Cerebellar cortex (tissue), 1 donor: Measurements from ENCODE around the gene OR10G3.
"Not testable (repeated sequence)": the region's sequence is repeated elsewhere in the genome, so short reads cannot be mapped to it uniquely, and the experiment has no call there.

Source experiments
- DNase-seq: peaks from one replicate; pipeline ENCODE4 v3.0.0-alpha.2; 2015; ENCODE audit warnings: low spot score

OR10G3 gene, protein sequence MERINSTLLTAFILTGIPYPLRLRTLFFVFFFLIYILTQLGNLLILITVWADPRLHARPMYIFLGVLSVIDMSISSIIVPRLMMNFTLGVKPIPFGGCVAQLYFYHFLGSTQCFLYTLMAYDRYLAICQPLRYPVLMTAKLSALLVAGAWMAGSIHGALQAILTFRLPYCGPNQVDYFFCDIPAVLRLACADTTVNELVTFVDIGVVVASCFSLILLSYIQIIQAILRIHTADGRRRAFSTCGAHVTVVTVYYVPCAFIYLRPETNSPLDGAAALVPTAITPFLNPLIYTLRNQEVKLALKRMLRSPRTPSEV

GRCh38 chr14:21579976-21580375 is at the start of gene OR10G3:
Gene OR10G3 (minus strand): TSS chr14:21580076. CDS start chr14:21570744, 9,332 bp downstream.
- DNase-seq, result no peak

GRCh38 chr14:21626491-21627230 is 46.8 kb upstream of the OR10G3 start:
- DNase-seq, result no peak

GRCh38 chr14:21617614-21618013 is 37.7 kb upstream of the OR10G3 start:
- no peak for DNase-seq

GRCh38 chr14:21614240-21614639 is 34.4 kb upstream of the OR10G3 start:
- DNase-seq, result no peak

DNA sequence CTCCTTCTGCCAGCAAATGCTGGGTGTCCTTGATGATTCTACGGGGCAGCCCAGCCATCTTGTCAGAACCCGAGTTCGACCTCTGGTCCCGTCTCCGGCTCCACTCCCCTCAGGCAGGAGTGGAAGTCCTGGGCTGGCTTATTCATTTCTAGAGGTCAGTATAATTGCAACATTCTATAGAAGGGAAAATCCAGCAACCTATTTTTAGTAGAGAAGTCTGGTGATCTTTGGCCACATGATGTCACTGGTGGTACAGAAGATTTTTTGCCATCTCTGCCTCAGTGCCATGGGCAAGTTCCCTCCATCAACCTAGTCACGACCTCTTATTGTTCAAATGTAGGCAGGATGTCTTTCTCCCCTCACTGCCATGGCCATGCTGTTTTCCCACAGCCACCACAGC is 32.4 kb upstream of the OR10G3 start:
- no peak for DNase-seq

GRCh38 chr14:21602181-21602580 is 22.3 kb upstream of the OR10G3 start:
- not testable (repeated sequence) for DNase-seq

- no peak for DNase-seq
Observed at GRCh38 chr14:21589317-21589716, 9.4 kb upstream of the OR10G3 start.

GRCh38 chr14:21575661-21576060 is 4.2 kb downstream of the OR10G3 start:
- DNase-seq, result no peak

- no peak for DNase-seq
Observed at GRCh38 chr14:21572604-21573003, 7.3 kb downstream of the OR10G3 start.

DNA sequence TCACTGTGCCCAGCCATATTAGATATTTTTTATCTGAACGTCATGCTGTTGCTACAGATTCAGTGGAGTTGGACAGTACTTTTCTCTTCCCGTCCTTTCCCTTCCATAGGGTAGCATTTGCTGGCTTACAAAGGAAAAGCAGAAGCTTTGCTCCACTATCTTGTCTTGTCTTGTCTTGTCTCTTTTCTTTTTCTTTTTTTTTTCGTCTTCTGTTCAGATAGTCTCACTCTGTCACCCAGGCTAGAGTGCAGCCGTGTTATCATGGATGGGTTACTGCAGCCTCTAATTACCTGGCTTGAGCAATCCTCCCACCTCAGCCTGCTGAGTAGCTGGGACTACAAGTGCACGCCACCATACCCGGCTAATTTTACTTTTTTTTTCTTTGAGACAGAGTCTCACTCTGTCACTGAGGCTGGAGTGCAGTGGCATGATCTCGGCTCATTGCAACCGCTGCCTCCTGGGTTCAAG is 21.1 kb downstream of the OR10G3 start:
- DNase-seq, result no peak

- DNase-seq, result peak; percentile 97
Observed at GRCh38 chr14:21557084-21557901, 22.6 kb downstream of the OR10G3 start.

- DNase-seq, result no peak
Observed at GRCh38 chr14:21556378-21557083, 23.3 kb downstream of the OR10G3 start.

DNA sequence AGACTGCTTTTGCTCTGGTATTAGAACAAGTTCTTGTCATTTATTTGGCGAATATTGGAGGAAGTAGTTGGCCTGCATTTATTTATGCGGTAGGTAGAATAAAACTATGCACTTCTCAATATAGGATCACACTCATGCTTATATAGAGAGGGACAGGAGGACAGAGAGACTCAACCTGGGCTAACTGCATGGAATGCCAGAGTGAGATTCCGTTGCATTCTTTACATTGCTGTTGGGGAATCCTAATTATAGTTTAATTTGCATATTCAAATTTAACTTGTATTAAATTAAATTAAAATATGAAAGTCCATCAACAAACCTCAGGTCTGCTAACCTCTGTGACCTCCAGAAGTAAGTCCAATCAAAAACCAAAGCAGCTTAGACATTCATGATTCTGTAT is 26.6 kb downstream of the OR10G3 start:
- no peak for DNase-seq

DNA sequence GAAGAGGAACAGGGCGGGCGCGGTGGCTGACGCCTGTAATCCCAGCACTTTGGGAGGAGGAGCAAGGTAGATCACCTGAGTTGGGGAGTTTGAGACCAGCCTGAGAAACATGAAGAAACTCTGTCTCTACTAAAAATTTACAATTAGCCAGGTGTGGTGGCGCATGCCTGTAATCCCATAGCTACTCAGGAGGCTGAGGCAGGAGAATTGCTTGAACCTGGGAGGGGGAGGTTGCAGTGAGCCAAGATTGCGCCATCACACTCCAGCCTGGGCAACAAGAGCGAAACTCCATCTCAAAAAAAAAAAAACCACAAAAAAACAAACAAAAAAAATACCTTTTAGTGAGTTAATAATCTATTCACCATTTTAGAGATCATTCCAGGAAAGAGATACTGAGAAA is 35.3 kb downstream of the OR10G3 start:
- not testable (repeated sequence) for DNase-seq

GRCh38 chr14:21543963-21544362 is 35.9 kb downstream of the OR10G3 start:
- no peak for DNase-seq

DNA sequence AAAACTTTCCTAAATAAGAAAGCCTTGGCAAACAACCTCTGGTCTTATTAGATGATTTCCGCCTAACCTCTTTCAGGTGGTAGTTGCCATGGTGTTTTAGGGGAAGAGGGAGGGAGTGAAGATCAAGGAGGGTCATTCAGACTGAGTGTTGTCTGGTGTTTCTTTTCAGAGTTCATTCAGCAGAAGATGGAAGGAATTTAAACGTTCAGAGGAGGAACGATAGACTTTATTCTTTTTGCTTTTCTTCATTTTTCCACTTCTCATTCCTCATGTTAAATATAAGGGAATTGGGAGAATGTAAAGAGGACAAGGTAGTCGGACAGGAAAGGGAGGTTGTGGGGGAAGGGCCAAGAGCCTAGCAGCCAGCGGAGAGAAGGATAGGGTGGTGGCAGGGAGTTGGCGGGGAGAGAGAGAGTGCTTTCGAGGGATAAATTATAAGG is 36.3 kb downstream of the OR10G3 start:
- DNase-seq, result no peak

DNA sequence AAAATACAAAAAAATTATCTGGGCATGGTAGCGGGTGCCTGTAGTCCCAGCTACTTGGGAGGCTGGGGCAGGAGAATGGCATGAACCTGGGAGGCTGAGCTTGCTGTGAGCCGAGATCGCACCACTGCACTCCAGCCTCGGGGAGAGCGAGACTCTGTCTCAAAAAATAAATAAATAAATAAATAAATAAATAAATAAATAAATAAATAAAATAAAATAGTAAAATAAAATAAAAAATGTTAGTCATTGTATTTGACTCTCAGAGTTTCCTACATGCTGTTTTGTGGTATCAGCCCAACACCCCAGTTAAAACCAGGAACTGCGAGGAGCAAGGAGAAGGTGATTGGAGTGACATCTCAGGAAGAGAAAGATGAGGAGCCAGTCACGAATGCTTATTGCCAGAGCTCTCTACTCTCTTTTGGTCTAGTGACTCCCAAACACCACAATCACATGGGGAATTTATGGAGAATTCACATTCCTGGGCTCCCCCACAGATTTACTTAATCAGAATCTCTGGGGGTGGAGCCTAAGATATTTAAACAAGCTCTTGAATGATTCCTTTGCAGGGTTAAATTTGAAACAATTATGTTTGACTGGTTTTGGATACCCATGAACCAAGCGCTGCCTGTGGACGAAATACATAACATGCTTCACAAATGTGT is 38.3 kb downstream of the OR10G3 start:
- no peak for DNase-seq

DNA sequence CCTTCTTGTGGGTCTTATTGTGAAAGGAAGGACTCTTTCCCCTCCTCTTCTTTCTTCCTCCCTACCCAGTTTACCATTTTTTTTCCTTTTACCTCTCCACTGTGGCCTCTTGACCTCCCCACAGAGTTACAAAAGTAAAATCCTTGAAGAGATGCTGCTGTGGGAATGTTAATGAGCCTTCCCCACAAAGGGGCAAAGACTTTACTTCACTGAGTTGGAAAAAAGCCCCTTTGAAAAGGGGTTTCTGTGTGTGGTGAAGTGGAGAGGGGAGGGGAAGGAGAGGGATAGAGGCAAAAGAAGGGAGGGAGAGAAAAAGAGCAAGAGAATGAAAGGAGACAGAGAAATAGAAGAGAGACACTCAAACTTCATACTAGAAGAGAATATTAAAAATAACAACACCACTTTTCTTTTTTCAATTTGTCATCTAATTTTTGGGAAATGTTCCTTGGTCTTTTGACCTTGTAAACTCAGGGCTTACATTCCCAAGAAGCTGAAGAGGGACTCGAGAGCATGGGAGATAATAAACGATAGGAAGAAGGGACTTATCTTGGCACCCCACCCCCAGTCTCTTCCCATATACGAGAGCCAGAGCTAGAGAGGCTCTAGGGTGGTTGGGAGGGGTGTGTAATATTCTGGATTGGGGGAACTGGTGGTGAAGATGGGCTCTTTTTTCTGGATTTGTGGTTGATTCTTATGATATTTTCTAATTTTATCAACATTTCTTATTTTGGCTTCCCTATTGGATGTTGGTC is 40.5 kb downstream of the OR10G3 start:
- DNase-seq, result no peak

DNA sequence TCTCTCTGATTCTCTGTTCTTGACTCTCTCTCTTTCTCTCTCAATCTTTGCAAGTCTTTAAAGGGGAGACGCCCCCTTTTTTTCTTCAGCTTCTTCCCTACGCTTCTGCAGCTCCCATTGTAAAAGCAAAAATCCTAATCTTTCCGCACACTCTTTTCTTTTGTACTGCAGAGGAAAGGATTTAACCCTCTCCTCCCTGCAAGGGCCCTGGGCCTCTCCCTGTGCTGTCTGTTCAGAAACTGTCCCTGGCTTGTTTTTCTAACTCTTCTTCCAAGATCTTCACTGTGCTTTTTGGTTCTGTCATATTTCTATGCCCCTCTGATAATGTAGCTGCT is 42.8 kb downstream of the OR10G3 start:
- no peak for DNase-seq

DNA sequence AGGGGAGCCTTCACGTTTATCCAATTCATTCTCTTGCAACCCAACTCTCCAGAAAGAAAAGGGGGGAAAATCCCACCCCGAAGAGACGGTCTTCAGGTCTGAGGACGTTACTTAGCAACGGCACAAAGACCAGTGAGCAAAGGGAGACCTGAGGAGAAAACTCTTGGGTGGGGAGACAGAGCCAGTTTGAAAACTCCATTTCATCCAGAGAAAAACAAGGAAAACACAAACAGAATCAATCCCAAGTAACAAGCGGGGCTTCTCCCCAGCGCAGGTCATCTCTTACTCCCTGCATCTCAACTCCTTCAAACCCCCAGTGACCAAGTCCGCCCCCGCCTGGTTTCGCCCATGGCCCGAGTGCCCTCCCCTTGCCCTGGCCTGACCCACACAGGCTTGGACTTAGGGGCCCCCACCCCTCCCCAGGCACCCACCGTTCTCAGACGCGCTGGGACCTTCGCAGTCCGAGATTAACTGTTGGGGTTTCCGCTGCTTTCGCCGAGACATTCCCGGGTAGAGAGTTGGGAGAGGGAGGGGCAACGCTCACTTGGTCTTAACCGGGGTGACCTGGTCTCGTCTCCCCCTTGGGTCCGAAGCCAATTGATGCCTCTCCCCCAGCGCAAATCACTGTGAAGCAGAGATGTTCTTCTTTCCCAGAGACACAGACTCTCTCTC is 43.3 kb downstream of the OR10G3 start:
- no peak for DNase-seq
